Liver (tissue), 3 donors: ENCODE measurements around the gene LAT.

Experiments
- EGR1 ChIP-seq, 2 donors: IDR thresholded peaks; 2 replicates each; pipeline ENCODE4 v1.6.1; 2016 to 2018; ENCODE audit warnings: antibody characterized with exemption in 2 of 2, low read depth in 2 of 2
- FOXA1 ChIP-seq: IDR thresholded peaks from 2 replicates; pipeline ENCODE4 v1.6.1; 2016; ENCODE audit warnings: antibody characterized with exemption
- FOXA2 ChIP-seq: IDR thresholded peaks from 2 replicates; pipeline ENCODE4 v1.6.1; 2016; ENCODE audit warnings: antibody characterized with exemption
- GABPA ChIP-seq, 2 donors: IDR thresholded peaks in 1 of 2; conservative IDR thresholded peaks in 1 of 2; 2 replicates each; pipeline ENCODE4 v1.6.1; 2016; ENCODE audit warnings: antibody characterized with exemption in 2 of 2, mild to moderate bottlenecking in 1 of 2, moderate library complexity in 1 of 2
- HNF4A ChIP-seq, 2 donors: conservative IDR thresholded peaks; 2 replicates each; pipeline ENCODE4 v1.6.1; 2016; ENCODE audit warnings: antibody characterized with exemption in 2 of 2, mild to moderate bottlenecking in 2 of 2
- JUND ChIP-seq, 2 donors: IDR thresholded peaks; 2 replicates each; pipeline ENCODE4 v1.6.1; 2016; ENCODE audit warnings: antibody characterized with exemption in 2 of 2
- MAX ChIP-seq: IDR thresholded peaks from 2 replicates; pipeline ENCODE4 v1.6.1; 2016; ENCODE audit warnings: antibody characterized with exemption
- RAD21 ChIP-seq, 2 donors: IDR thresholded peaks; 2 replicates each; pipeline ENCODE4 v1.6.1; 2016; ENCODE audit warnings: antibody characterized with exemption in 2 of 2, mild to moderate bottlenecking in 2 of 2
- RXRA ChIP-seq, 2 donors: IDR thresholded peaks; 2 replicates each; pipeline ENCODE4 v1.6.1; 2017 to 2018; ENCODE audit warnings: antibody characterized with exemption in 2 of 2, mild to moderate bottlenecking in 1 of 2
- TAF1 ChIP-seq: conservative IDR thresholded peaks from 2 replicates; pipeline ENCODE4 v1.6.1; 2016; ENCODE audit warnings: antibody characterized with exemption, mild to moderate bottlenecking
- YY1 ChIP-seq: IDR thresholded peaks from 2 replicates; pipeline ENCODE4 v1.6.1; 2016; ENCODE audit warnings: antibody characterized with exemption, mild to moderate bottlenecking
- TF ChIP-seq, protein P1 (sequence below): fragments of 150-350 bp; IDR thresholded peaks from 2 replicates; pipeline ENCODE4 v1.5.1; 2017; ENCODE audit warnings: improper control_type of control experiment, low read depth, low read length; ENCODE audit not compliant: missing input control
- TF ChIP-seq, protein P2 (sequence below): IDR thresholded peaks from 2 replicates; pipeline ENCODE4 v1.6.1; 2016; ENCODE audit warnings: antibody characterized with exemption, mild to moderate bottlenecking
- TF ChIP-seq, protein P3 (sequence below): IDR thresholded peaks from 2 replicates; pipeline ENCODE4 v1.6.1; 2016; ENCODE audit warnings: antibody characterized with exemption
- donor health status: healthy.
- donor health status: healthy.

- TF ChIP-seq, protein P1, sequence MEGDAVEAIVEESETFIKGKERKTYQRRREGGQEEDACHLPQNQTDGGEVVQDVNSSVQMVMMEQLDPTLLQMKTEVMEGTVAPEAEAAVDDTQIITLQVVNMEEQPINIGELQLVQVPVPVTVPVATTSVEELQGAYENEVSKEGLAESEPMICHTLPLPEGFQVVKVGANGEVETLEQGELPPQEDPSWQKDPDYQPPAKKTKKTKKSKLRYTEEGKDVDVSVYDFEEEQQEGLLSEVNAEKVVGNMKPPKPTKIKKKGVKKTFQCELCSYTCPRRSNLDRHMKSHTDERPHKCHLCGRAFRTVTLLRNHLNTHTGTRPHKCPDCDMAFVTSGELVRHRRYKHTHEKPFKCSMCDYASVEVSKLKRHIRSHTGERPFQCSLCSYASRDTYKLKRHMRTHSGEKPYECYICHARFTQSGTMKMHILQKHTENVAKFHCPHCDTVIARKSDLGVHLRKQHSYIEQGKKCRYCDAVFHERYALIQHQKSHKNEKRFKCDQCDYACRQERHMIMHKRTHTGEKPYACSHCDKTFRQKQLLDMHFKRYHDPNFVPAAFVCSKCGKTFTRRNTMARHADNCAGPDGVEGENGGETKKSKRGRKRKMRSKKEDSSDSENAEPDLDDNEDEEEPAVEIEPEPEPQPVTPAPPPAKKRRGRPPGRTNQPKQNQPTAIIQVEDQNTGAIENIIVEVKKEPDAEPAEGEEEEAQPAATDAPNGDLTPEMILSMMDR = peak; percentile 36
- TF ChIP-seq, protein P2, sequence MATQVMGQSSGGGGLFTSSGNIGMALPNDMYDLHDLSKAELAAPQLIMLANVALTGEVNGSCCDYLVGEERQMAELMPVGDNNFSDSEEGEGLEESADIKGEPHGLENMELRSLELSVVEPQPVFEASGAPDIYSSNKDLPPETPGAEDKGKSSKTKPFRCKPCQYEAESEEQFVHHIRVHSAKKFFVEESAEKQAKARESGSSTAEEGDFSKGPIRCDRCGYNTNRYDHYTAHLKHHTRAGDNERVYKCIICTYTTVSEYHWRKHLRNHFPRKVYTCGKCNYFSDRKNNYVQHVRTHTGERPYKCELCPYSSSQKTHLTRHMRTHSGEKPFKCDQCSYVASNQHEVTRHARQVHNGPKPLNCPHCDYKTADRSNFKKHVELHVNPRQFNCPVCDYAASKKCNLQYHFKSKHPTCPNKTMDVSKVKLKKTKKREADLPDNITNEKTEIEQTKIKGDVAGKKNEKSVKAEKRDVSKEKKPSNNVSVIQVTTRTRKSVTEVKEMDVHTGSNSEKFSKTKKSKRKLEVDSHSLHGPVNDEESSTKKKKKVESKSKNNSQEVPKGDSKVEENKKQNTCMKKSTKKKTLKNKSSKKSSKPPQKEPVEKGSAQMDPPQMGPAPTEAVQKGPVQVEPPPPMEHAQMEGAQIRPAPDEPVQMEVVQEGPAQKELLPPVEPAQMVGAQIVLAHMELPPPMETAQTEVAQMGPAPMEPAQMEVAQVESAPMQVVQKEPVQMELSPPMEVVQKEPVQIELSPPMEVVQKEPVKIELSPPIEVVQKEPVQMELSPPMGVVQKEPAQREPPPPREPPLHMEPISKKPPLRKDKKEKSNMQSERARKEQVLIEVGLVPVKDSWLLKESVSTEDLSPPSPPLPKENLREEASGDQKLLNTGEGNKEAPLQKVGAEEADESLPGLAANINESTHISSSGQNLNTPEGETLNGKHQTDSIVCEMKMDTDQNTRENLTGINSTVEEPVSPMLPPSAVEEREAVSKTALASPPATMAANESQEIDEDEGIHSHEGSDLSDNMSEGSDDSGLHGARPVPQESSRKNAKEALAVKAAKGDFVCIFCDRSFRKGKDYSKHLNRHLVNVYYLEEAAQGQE = no peak
- TF ChIP-seq RXRA (IDR thresholded peaks at IDR 0.05) (no peak), FOXA1 (no peak), HNF4A (conservative IDR thresholded peaks at IDR 0.05) (no peak), FOXA2 (no peak), TAF1 (no peak), MAX (no peak), YY1 (no peak), RAD21 (IDR thresholded peaks at IDR 0.05) (no peak), JUND (IDR thresholded peaks at IDR 0.05) (no peak), GABPA (IDR thresholded peaks at IDR 0.05 in 1 of 2, conservative IDR thresholded peaks at IDR 0.05 in 1 of 2) (no peak), EGR1 (IDR thresholded peaks at IDR 0.05; ENCODE audit: low read depth in 2 of 2) (no peak)
- TF ChIP-seq, protein P3, sequence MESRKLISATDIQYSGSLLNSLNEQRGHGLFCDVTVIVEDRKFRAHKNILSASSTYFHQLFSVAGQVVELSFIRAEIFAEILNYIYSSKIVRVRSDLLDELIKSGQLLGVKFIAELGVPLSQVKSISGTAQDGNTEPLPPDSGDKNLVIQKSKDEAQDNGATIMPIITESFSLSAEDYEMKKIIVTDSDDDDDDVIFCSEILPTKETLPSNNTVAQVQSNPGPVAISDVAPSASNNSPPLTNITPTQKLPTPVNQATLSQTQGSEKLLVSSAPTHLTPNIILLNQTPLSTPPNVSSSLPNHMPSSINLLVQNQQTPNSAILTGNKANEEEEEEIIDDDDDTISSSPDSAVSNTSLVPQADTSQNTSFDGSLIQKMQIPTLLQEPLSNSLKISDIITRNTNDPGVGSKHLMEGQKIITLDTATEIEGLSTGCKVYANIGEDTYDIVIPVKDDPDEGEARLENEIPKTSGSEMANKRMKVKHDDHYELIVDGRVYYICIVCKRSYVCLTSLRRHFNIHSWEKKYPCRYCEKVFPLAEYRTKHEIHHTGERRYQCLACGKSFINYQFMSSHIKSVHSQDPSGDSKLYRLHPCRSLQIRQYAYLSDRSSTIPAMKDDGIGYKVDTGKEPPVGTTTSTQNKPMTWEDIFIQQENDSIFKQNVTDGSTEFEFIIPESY = no peak
These were observed 3.3 kb upstream of the LAT start for GRCh38 chr16:28981517-28981916.
